GM13976 (cell line): ENCODE data around the gene YDJC.

Experiments
- DNase-seq: peaks from one replicate; pipeline ENCODE4 v3.0.0; 2012; ENCODE audit warnings: low spot score
- CTCF ChIP-seq: IDR thresholded peaks from 2 replicates; pipeline ENCODE4 v1.5.1; 2012; ENCODE audit warnings: borderline replicate concordance, mild to moderate bottlenecking; ENCODE audit not compliant: insufficient read depth; ENCODE audit errors: extremely low read depth, missing control alignments, control extremely low read depth
- in situ Hi-C: fragments of 300-500 bp; cut with MboI; formaldehyde crosslinking; loops from one replicate; pipeline ENCODE4 v1.12.0; 2022; ENCODE audit warnings: low sequenced_read_pairs, mixed read lengths, inconsistent platforms; ENCODE audit not compliant: unreplicated experiment

YDJC gene

DNA sequence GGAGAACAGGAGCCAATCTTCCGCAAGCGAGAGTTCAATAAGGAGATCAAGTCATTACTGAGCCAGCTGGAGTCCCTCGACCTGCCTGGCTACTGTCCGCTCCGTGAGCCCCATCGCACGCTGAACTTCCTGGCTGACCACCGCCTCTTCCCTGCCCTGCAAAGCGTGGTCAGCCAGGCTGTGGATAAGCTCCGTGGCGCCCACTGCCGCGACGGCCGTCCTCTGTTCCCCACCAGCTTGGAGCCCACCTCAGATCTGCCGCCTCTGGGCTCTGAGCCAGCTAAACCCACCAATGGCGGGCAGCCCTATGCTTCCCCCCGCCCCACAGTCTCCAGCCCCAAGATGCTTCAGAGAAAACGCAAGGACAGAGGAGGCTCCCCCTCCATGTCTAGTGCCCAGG, 5.0 kb upstream of the YDJC start:
- in situ Hi-C loops, result no loop called here
- no peak for DNase-seq
- TF ChIP-seq CTCF, result no peak

DNA sequence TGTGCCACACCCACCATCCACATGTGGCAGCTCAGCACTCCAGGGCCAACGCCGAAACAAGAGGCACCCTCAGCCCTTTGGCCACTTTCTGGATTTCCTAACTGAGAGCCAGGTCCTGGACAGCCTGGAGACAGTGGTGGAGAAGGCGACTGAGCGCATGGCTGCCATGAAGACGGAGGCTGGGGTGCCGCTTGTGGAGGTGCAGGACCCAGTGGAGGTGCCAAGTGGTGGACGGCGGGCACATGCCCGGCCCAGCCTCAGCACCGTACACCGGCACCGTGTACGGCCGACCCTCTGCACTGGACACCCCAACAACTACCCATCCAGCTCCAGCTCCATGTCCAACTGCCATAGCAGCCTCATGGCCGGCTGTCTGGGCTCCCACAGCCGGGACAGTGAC, 4.3 kb upstream of the YDJC start:
- in situ Hi-C loops, result no loop called here
- TF ChIP-seq CTCF, result no peak
- DNase-seq, result no peak

DNA sequence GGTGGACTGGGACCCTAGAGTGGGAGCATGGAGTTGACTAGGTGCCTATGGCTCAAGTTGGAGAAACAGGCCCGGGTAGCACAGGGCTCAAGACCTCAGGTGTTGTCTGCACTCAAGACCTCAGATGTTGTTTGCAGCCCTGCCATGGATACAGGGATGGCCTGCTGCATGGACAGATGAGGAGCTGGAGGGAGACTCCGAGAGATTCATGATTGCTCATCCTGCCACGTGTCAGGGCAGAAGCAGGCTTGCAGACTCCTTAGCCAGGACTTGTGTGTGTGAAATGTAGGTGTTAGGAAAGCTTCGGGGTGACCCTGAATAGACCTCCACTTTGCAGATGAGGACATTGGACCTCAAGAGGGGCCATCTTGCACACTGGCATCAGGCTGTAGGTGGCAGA, 3.7 kb upstream of the YDJC start:
- no peak for TF ChIP-seq CTCF
- in situ Hi-C loops, result no loop called here
- no peak for DNase-seq

GRCh38 chr22:21632931-21633330, 3.1 kb upstream of the YDJC start:
- in situ Hi-C loops, result no loop called here
- TF ChIP-seq CTCF, result no peak
- DNase-seq, result no peak

- in situ Hi-C loops, result no loop called here
- no peak for TF ChIP-seq CTCF
- DNase-seq, result no peak
Observed at GRCh38 chr22:21632237-21632895, 2.5 kb upstream of the YDJC start, which contains the start of gene CCDC116. Gene CCDC116, plus strand, starts transcription at chr22:21632760. Its CDS starts 422 bp downstream, at chr22:21633182.

DNA sequence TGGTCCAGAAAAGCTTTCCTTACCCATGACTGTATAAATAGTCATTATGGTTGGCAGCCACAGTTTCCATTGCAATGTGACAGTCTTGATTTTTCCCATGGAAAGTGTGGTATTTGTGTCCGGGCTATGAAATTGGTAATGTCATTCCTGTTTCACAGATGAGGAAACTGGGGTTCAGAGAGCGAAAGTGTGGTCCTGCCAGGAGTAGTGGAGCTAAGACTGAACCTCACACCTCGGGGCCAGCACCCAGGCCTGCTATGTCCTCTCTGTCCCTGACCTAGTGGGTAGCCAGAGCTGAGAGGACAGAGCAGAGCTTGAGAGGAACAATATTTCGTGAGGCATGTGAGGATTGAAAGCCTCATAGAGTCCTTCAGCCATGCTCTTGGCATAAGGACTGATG, 1.2 kb upstream of the YDJC start:
- TF ChIP-seq CTCF, result no peak
- DNase-seq, result no peak
- in situ Hi-C loops, result no loop called here
